Trophoblast cell (in vitro differentiated cells and primary cell): ENCODE data around the gene SNCA.

Experiments used
- DNase-seq, 2 donors: peaks; one replicate each; pipeline ENCODE4 v3.0.0-alpha.2; 2016
- H2AFZ ChIP-seq: 2 replicates; pipeline ENCODE4 v1.6.1; 2013; ENCODE audit warnings: low read length, moderate library complexity, mild to moderate bottlenecking; ENCODE audit not compliant: insufficient read depth, poor library complexity
- H2AK5ac ChIP-seq: 2 replicates; pipeline ENCODE4 v1.6.1; 2013; ENCODE audit warnings: mild to moderate bottlenecking, low read length
- H2BK120ac ChIP-seq: 2 replicates; pipeline ENCODE4 v1.6.1; 2013; ENCODE audit warnings: low read length, mild to moderate bottlenecking, moderate library complexity; ENCODE audit not compliant: insufficient read depth, poor library complexity
- H2BK12ac ChIP-seq: 2 replicates; pipeline ENCODE4 v1.6.1; 2013; ENCODE audit warnings: mild to moderate bottlenecking, low read length, moderate library complexity
- H2BK5ac ChIP-seq: 2 replicates; pipeline ENCODE4 v1.6.1; 2013; ENCODE audit warnings: low read length, low read depth, moderate library complexity, mild to moderate bottlenecking; ENCODE audit not compliant: poor library complexity
- H3K14ac ChIP-seq: 2 replicates; pipeline ENCODE4 v1.6.1; 2013; ENCODE audit warnings: mild to moderate bottlenecking, low read length
- H3K18ac ChIP-seq: 2 replicates; pipeline ENCODE4 v1.6.1; 2013; ENCODE audit warnings: mild to moderate bottlenecking, low read length
- H3K23ac ChIP-seq: 2 replicates; pipeline ENCODE4 v1.6.1; 2013; ENCODE audit warnings: low read length
- H3K27ac ChIP-seq: 2 replicates; pipeline ENCODE4 v1.5.1; 2013; ENCODE audit warnings: low read depth, mild to moderate bottlenecking, inconsistent platforms, low read length, moderate library complexity
- H3K27me3 ChIP-seq: 2 replicates; pipeline ENCODE4 v1.6.1; 2013; ENCODE audit warnings: inconsistent platforms, mild to moderate bottlenecking, low read length, moderate library complexity; ENCODE audit not compliant: insufficient read depth
- H3K36me3 ChIP-seq, 2 experiments: 1 replicate in 1 of 2; 2 replicates in 1 of 2; pipeline ENCODE4 v1.6.1; 2013; ENCODE audit warnings: low read length in 2 of 2, mild to moderate bottlenecking in 2 of 2, moderate library complexity in 1 of 2; ENCODE audit not compliant: insufficient read depth in 2 of 2, control insufficient read depth in 1 of 2
- H3K4ac ChIP-seq: 2 replicates; pipeline ENCODE4 v1.6.1; 2013; ENCODE audit warnings: low read depth, mild to moderate bottlenecking, low read length, moderate library complexity
- H3K4me1 ChIP-seq, 2 experiments: 1 replicate in 1 of 2; 2 replicates in 1 of 2; pipeline ENCODE4 v1.6.1; 2013; ENCODE audit warnings: low read length in 2 of 2, mild to moderate bottlenecking in 2 of 2, moderate library complexity in 1 of 2; ENCODE audit not compliant: insufficient read depth in 2 of 2, control insufficient read depth in 1 of 2
- H3K4me2 ChIP-seq: 2 replicates; pipeline ENCODE4 v1.6.1; 2013; ENCODE audit warnings: inconsistent platforms, mild to moderate bottlenecking, low read length, moderate library complexity
- H3K4me3 ChIP-seq: 2 replicates; pipeline ENCODE4 v1.5.1; 2013; ENCODE audit warnings: mild to moderate bottlenecking, low read depth, low read length, inconsistent platforms
- H3K79me1 ChIP-seq: one replicate; pipeline ENCODE4 v1.6.1; 2013; ENCODE audit warnings: low read length
- H3K79me2 ChIP-seq: 2 replicates; pipeline ENCODE4 v1.6.1; 2013; ENCODE audit warnings: low read length, mild to moderate bottlenecking; ENCODE audit not compliant: control insufficient read depth, insufficient read depth, poor library complexity
- H3K9ac ChIP-seq: 2 replicates; pipeline ENCODE4 v1.6.1; 2013; ENCODE audit warnings: mild to moderate bottlenecking, low read length
- H3K9me3 ChIP-seq: 2 replicates; pipeline ENCODE4 v1.6.1; 2013; ENCODE audit warnings: low read depth, mild to moderate bottlenecking, control low read depth, inconsistent platforms, low read length; ENCODE audit not compliant: insufficient read depth
- H4K12ac ChIP-seq: 2 replicates; pipeline ENCODE4 v1.6.1; 2013; ENCODE audit warnings: low read depth, mild to moderate bottlenecking, low read length, moderate library complexity
- H4K8ac ChIP-seq: 2 replicates; pipeline ENCODE4 v1.6.1; 2013; ENCODE audit warnings: low read depth, mild to moderate bottlenecking, low read length, moderate library complexity
- H4K91ac ChIP-seq: one replicate; pipeline ENCODE4 v1.6.1; 2013; ENCODE audit warnings: low read depth, mild to moderate bottlenecking, low read length, moderate library complexity
- WGBS: extraction: QIAGEN DNeasy Blood & Tissue Kit; methylation state at CpG from one replicate; pipeline ENCODE4 v1.1.7; 2013; ENCODE audit warnings: missing lambda C conversion rate; ENCODE audit not compliant: insufficient read length, insufficient coverage; ENCODE audit errors: extremely low coverage; 5-methylcytosine and 5-hydroxymethylcytosine counted together

Gene SNCA

GRCh38 chr4:89800012-89800516 lies 36.9 kb downstream of the SNCA start:
- peak in 1 of 2 donors; percentile 14 for DNase-seq
- H2BK12ac ChIP-seq = no peak overlapping the region
- no CpG with 5 or more reads among the region's 3 CpGs for WGBS

GRCh38 chr4:89799071-89799470 lies 37.9 kb downstream of the SNCA start:
- no peaks in the 10 kb centered on the region for H3K79me2 ChIP-seq
- H2BK120ac ChIP-seq = no peak overlapping the region
- no peaks in the 10 kb centered on the region for H3K9me3 ChIP-seq
- H3K14ac ChIP-seq = no peak overlapping the region
- H2BK5ac ChIP-seq = no peak overlapping the region
- no peaks in the 10 kb centered on the region for H3K27me3 ChIP-seq
- no peak overlapping the region for H2AFZ ChIP-seq
- H3K36me3 ChIP-seq = no peaks in the 10 kb centered on the region
- no peak overlapping the region for H4K91ac ChIP-seq
- DNase-seq = peak in 1 of 2 donors; percentile 52
- H2BK12ac ChIP-seq = no peak overlapping the region
- H3K4me2 ChIP-seq = no peak overlapping the region
- no peak overlapping the region for H4K8ac ChIP-seq
- H3K4me3 ChIP-seq = no peak overlapping the region
- no peak overlapping the region for H3K9ac ChIP-seq
- H2AK5ac ChIP-seq = no peak overlapping the region
- no peaks in the 10 kb centered on the region for H3K4me1 ChIP-seq
- H3K4ac ChIP-seq = no peak overlapping the region
- H3K27ac ChIP-seq = no peak overlapping the region
- H3K18ac ChIP-seq = no peak overlapping the region
- H3K23ac ChIP-seq = no peak overlapping the region
- H3K79me1 ChIP-seq = no peaks in the 10 kb centered on the region
- H4K12ac ChIP-seq = no peak overlapping the region

More at GRCh38 chr4:89800012-89800516, 36.9 kb downstream of the SNCA start:
- Histone ChIP-seq H2BK5ac (no peak overlapping the region), H3K9me3 (no peaks in the 10 kb centered on the region), H2BK120ac (no peak overlapping the region), H3K9ac (no peak overlapping the region), H3K4me1 (no peaks in the 10 kb centered on the region), H3K79me1 (no peaks in the 10 kb centered on the region), H4K91ac (no peak overlapping the region), H3K23ac (no peak overlapping the region), H3K4ac (no peak overlapping the region), H3K14ac (no peak overlapping the region), H3K27ac (no peak overlapping the region), H3K36me3 (no peaks in the 10 kb centered on the region), H3K4me3 (no peak overlapping the region), H2AFZ (no peak overlapping the region), H4K8ac (no peak overlapping the region), H3K18ac (no peak overlapping the region), H3K79me2 (no peaks in the 10 kb centered on the region), H3K27me3 (no peaks in the 10 kb centered on the region), H3K4me2 (no peak overlapping the region), H2AK5ac (no peak overlapping the region), H4K12ac (no peak overlapping the region)

- Histone ChIP-seq H2BK5ac (no peak overlapping the region), H3K27me3 (no peaks in the 10 kb centered on the region)
Measured at GRCh38 chr4:89797117-89797516, 39.8 kb downstream of the SNCA start.

GRCh38 chr4:89788206-89789072 lies 48.5 kb downstream of the SNCA start:
- H3K27me3 ChIP-seq = no peaks in the 10 kb centered on the region
- no peak overlapping the region for H3K4me2 ChIP-seq
- no peak overlapping the region for H2AK5ac ChIP-seq
- H3K9ac ChIP-seq = no peak overlapping the region
- no peak overlapping the region for H4K8ac ChIP-seq
- H2BK120ac ChIP-seq = no peak overlapping the region
- no peak overlapping the region for H2AFZ ChIP-seq
- H3K79me1 ChIP-seq = no peaks in the 10 kb centered on the region
- no peak overlapping the region for H4K91ac ChIP-seq
- no peak overlapping the region for H3K27ac ChIP-seq
- no peak overlapping the region for H3K4me3 ChIP-seq
- no peaks in the 10 kb centered on the region for H3K36me3 ChIP-seq
- H2BK5ac ChIP-seq = no peak overlapping the region
- no peaks in the 10 kb centered on the region for H3K9me3 ChIP-seq
- no peak overlapping the region for H3K23ac ChIP-seq
- no peak overlapping the region for H3K4ac ChIP-seq
- no CpG with 5 or more reads among the region's 2 CpGs for WGBS
- no peaks in the 10 kb centered on the region for H3K79me2 ChIP-seq
- DNase-seq = no peak
- H3K4me1 ChIP-seq = no peaks in the 10 kb centered on the region
- no peak overlapping the region for H4K12ac ChIP-seq
- H2BK12ac ChIP-seq = no peak overlapping the region
- H3K14ac ChIP-seq = no peak overlapping the region
- no peak overlapping the region for H3K18ac ChIP-seq

More at GRCh38 chr4:89797117-89797516, 39.8 kb downstream of the SNCA start:
- no peaks in the 10 kb centered on the region for H3K36me3 ChIP-seq
- no peak overlapping the region for H4K8ac ChIP-seq
- no peaks in the 10 kb centered on the region for H3K79me2 ChIP-seq
- no peak overlapping the region for H4K91ac ChIP-seq
- H3K4ac ChIP-seq = no peak overlapping the region
- H3K23ac ChIP-seq = no peak overlapping the region
- H2AFZ ChIP-seq = no peak overlapping the region
- no peaks in the 10 kb centered on the region for H3K9me3 ChIP-seq
- H3K79me1 ChIP-seq = no peaks in the 10 kb centered on the region
- H3K18ac ChIP-seq = no peak overlapping the region
- H2BK120ac ChIP-seq = no peak overlapping the region
- no peak overlapping the region for H2BK12ac ChIP-seq
- H3K27ac ChIP-seq = no peak overlapping the region
- no peak overlapping the region for H3K4me2 ChIP-seq
- no peak overlapping the region for H3K4me3 ChIP-seq
- no peak overlapping the region for H3K14ac ChIP-seq
- H3K9ac ChIP-seq = no peak overlapping the region
- H3K4me1 ChIP-seq = no peaks in the 10 kb centered on the region
- DNase-seq = no peak
- H2AK5ac ChIP-seq = no peak overlapping the region
- no peak overlapping the region for H4K12ac ChIP-seq
